ENCODE measurements around the gene KIN. TPM values are rescaled to one million over a fixed set of nuclear protein-coding genes. Genes with fewer than 3 reads are reported as not detected.

The KIN gene
- polyA plus RNA-seq, 2 of the 4 experiments (the other 2 are of a cell fraction) = 8.3 to 19.0 TPM

DNA sequence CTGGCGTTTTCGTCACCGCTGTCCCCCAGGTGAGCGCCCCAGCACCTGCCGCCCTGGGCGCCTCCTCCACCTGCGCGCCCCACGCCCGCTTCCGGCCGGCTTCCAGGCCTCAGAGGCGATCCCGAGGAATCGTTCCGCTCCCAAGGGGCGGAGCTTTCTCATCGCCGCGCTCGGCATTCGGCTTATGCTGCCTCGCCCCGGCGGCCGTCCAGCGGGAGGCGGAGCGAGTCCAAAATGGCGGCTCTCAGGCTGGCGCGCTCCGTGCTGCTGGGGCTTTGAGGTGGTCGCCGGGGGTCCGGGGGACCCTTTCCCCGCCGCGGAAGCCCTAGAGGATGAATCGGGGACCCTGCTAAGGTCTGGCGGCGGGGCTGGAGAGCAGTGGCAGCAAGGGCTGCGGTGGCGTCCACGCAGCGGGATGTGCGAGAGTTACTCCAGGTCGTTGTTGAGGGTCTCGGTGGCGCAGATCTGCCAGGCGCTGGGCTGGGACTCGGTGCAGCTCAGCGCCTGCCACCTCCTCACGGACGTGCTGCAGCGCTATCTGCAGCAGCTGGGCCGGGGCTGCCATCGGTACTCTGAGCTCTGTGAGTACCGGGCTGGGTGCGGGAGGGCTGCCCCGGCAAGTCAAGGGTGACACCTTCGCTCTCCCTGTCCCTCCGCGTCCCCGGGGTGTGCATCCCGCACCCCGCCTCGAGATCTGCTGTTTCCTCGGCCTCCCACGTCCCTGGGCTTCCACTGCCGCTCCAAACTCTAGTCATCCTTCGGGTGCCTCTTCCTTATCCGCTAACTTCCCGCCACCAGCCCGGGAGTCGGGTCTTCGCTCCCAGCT, 30.7 kb upstream of the KIN start, which contains the start of gene TAF3 (continued):
- TF ChIP-seq, protein P1, sequence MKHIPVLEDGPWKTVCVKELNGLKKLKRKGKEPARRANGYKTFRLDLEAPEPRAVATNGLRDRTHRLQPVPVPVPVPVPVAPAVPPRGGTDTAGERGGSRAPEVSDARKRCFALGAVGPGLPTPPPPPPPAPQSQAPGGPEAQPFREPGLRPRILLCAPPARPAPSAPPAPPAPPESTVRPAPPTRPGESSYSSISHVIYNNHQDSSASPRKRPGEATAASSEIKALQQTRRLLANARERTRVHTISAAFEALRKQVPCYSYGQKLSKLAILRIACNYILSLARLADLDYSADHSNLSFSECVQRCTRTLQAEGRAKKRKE (CRISPR knock-in tag; IDR thresholded peaks at IDR 0.05; ENCODE audit: low read depth) = no peak
- TF ChIP-seq, protein P2, sequence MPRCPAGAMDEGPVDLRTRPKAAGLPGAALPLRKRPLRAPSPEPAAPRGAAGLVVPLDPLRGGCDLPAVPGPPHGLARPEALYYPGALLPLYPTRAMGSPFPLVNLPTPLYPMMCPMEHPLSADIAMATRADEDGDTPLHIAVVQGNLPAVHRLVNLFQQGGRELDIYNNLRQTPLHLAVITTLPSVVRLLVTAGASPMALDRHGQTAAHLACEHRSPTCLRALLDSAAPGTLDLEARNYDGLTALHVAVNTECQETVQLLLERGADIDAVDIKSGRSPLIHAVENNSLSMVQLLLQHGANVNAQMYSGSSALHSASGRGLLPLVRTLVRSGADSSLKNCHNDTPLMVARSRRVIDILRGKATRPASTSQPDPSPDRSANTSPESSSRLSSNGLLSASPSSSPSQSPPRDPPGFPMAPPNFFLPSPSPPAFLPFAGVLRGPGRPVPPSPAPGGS (IDR thresholded peaks at IDR 0.05) = peak; percentile 76; the same call in 1 of the 3 replicates
- TF ChIP-seq ZFP36 (IDR thresholded peaks at IDR 0.05; ENCODE audit: borderline replicate concordance, partially characterized antibody) (no peak), CBX2 (IDR thresholded peaks at IDR 0.05; ENCODE audit: borderline replicate concordance, low read depth) (no peak), CBX8 (IDR thresholded peaks at IDR 0.05) (no peak), FOSB (CRISPR knock-in tag; IDR thresholded peaks at IDR 0.05) (no peak), NR3C1 (IDR thresholded peaks at IDR 0.05) (no peak), ZC3H11A (IDR thresholded peaks at IDR 0.05) (no peak), KDM1A (IDR thresholded peaks at IDR 0.05; ENCODE audit: low read depth) (no peak), HDAC2 (IDR thresholded peaks at IDR 0.05) (0 out of 2 replicates have a peak, but pooled peaks have one; percentile 24), FOSL2 (IDR thresholded peaks at IDR 0.05) (no peak), FOSL2 (CRISPR knock-in tag; IDR thresholded peaks at IDR 0.05) (no peak), ZSCAN20 (CRISPR knock-in tag; IDR thresholded peaks at IDR 0.05) (no peak), RFX5 (IDR thresholded peaks at IDR 0.05) (no peak; the same call in 1 of the 2 replicates), POLR2AphosphoS2 (conservative IDR thresholded peaks at IDR 0.05; ENCODE audit: low read length) (no peak), HOXB5 (CRISPR knock-in tag; IDR thresholded peaks at IDR 0.05) (no peak), CEBPB (IDR thresholded peaks at IDR 0.05) (no peak; a peak in 1 of 4 replicates), HEYL (CRISPR knock-in tag; IDR thresholded peaks at IDR 0.05) (no peak), GATA3 (IDR thresholded peaks at IDR 0.05; ENCODE audit: borderline replicate concordance) (no peak), CHD4 (IDR thresholded peaks at IDR 0.05; ENCODE audit: borderline replicate concordance) (no peak)
- TF ChIP-seq, protein P3, sequence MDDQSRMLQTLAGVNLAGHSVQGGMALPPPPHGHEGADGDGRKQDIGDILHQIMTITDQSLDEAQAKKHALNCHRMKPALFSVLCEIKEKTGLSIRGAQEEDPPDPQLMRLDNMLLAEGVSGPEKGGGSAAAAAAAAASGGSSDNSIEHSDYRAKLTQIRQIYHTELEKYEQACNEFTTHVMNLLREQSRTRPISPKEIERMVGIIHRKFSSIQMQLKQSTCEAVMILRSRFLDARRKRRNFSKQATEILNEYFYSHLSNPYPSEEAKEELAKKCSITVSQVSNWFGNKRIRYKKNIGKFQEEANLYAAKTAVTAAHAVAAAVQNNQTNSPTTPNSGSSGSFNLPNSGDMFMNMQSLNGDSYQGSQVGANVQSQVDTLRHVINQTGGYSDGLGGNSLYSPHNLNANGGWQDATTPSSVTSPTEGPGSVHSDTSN (IDR thresholded peaks at IDR 0.05) = no peak; the same call in 1 of the 2 replicates
- TF ChIP-seq, protein P4, sequence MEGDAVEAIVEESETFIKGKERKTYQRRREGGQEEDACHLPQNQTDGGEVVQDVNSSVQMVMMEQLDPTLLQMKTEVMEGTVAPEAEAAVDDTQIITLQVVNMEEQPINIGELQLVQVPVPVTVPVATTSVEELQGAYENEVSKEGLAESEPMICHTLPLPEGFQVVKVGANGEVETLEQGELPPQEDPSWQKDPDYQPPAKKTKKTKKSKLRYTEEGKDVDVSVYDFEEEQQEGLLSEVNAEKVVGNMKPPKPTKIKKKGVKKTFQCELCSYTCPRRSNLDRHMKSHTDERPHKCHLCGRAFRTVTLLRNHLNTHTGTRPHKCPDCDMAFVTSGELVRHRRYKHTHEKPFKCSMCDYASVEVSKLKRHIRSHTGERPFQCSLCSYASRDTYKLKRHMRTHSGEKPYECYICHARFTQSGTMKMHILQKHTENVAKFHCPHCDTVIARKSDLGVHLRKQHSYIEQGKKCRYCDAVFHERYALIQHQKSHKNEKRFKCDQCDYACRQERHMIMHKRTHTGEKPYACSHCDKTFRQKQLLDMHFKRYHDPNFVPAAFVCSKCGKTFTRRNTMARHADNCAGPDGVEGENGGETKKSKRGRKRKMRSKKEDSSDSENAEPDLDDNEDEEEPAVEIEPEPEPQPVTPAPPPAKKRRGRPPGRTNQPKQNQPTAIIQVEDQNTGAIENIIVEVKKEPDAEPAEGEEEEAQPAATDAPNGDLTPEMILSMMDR (IDR thresholded peaks at IDR 0.05) = no peak
- TF ChIP-seq, protein P5, sequence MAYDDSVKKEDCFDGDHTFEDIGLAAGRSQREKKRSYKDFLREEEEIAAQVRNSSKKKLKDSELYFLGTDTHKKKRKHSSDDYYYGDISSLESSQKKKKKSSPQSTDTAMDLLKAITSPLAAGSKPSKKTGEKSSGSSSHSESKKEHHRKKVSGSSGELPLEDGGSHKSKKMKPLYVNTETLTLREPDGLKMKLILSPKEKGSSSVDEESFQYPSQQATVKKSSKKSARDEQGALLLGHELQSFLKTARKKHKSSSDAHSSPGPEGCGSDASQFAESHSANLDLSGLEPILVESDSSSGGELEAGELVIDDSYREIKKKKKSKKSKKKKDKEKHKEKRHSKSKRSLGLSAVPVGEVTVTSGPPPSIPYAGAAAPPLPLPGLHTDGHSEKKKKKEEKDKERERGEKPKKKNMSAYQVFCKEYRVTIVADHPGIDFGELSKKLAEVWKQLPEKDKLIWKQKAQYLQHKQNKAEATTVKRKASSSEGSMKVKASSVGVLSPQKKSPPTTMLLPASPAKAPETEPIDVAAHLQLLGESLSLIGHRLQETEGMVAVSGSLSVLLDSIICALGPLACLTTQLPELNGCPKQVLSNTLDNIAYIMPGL (CRISPR knock-in tag; IDR thresholded peaks at IDR 0.05; ENCODE audit: borderline replicate concordance) = no peak
